Progenitor cell of endocrine pancreas (in vitro differentiated cells): ENCODE measurements around the gene FBXW5. TPM values are rescaled to one million over a fixed set of nuclear protein-coding genes. Genes with fewer than 3 reads are reported as not detected.
A peak's percentile ranks its signal among the peaks of the same experiment; 100 is the strongest.

Experiments
- DNase-seq: peaks from one replicate; pipeline ENCODE4 v3.0.0; 2021; ENCODE audit warnings: low spot score; ENCODE audit not compliant: unreplicated experiment
- H3K27ac Mint-ChIP-seq: 2 replicates; pipeline ENCODE4 v1.8.0; 2021; ENCODE audit warnings: mild to moderate bottlenecking, moderate library complexity, mixed read lengths
- H3K27me3 Mint-ChIP-seq: 2 replicates; pipeline ENCODE4 v1.8.0; 2021; ENCODE audit warnings: mixed read lengths
- H3K36me3 Mint-ChIP-seq: 2 replicates; pipeline ENCODE4 v1.8.0; 2022; ENCODE audit warnings: mixed read lengths; ENCODE audit not compliant: insufficient read depth
- H3K4me1 Mint-ChIP-seq: 2 replicates; pipeline ENCODE4 v1.8.0; 2021; ENCODE audit warnings: low read depth, mixed read lengths
- H3K4me3 Mint-ChIP-seq: 2 replicates; pipeline ENCODE4 v1.8.0; 2021; ENCODE audit warnings: low read depth, mild to moderate bottlenecking, moderate library complexity, mixed read lengths
- H3K9me3 Mint-ChIP-seq: 2 replicates; pipeline ENCODE4 v1.8.0; 2021; ENCODE audit warnings: low read depth, mixed read lengths
- total RNA-seq: library from RNA; stranded (reverse); gene quantifications from 2 replicates; pipeline ENCODE4 v1.2.1, GENCODE V29; 2021
- TF ChIP-seq, protein P1 (sequence below): fragments of 200-600 bp; sonication (generic); IDR thresholded peaks from one replicate; pipeline ENCODE4 v1.5.0; 2021; ENCODE audit warnings: antibody characterized with exemption, mild to moderate bottlenecking; ENCODE audit not compliant: unreplicated experiment

FBXW5 gene
- total RNA-seq, 1 donor from 2014 or later: 77.3 TPM

GRCh38 chr9:136988872-136989271 is 44.3 kb upstream of the FBXW5 start:
- Mint-ChIP-seq H3K27ac (peak overlapping the region; percentile 86), H3K9me3 (no peaks in the 10 kb centered on the region), H3K27me3 (peaks cover 5% of the 10 kb centered on the region), H3K36me3 (no peaks in the 10 kb centered on the region), H3K4me3 (no peak overlapping the region), H3K4me1 (peaks cover 9% of the 10 kb centered on the region)
- no peak for DNase-seq
- TF ChIP-seq, protein P1, sequence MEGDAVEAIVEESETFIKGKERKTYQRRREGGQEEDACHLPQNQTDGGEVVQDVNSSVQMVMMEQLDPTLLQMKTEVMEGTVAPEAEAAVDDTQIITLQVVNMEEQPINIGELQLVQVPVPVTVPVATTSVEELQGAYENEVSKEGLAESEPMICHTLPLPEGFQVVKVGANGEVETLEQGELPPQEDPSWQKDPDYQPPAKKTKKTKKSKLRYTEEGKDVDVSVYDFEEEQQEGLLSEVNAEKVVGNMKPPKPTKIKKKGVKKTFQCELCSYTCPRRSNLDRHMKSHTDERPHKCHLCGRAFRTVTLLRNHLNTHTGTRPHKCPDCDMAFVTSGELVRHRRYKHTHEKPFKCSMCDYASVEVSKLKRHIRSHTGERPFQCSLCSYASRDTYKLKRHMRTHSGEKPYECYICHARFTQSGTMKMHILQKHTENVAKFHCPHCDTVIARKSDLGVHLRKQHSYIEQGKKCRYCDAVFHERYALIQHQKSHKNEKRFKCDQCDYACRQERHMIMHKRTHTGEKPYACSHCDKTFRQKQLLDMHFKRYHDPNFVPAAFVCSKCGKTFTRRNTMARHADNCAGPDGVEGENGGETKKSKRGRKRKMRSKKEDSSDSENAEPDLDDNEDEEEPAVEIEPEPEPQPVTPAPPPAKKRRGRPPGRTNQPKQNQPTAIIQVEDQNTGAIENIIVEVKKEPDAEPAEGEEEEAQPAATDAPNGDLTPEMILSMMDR: no peak

DNA sequence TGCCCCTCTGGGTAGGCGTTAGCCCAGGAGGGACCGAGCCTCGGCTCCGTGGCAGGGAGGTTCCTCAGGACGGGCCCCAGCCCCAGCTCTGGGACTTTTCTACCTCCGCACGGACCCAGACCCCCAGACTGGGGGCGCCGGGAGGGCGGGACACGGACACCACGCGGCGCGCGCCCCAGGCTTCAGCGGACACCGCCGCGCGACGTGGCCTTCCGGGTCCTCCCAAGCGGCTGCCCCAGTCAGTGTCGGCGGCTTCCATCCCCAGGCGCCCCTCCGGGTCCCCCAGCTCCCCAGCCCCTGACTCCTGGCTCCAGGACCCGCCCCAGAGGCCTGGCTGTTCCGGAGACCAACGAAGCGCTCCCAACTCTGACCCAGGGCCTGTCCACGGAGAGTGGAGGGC is 41.3 kb upstream of the FBXW5 start:
- no peak for DNase-seq
- TF ChIP-seq, protein P1: no peak
- no peak overlapping the region for H3K27ac Mint-ChIP-seq
- H3K4me1 Mint-ChIP-seq: peaks cover 9% of the 10 kb centered on the region
- no peaks in the 10 kb centered on the region for H3K9me3 Mint-ChIP-seq
- peaks cover 8% of the 10 kb centered on the region for H3K27me3 Mint-ChIP-seq
- H3K36me3 Mint-ChIP-seq: no peaks in the 10 kb centered on the region
- no peak overlapping the region for H3K4me3 Mint-ChIP-seq

- Mint-ChIP-seq H3K27ac (no peak overlapping the region), H3K27me3 (peaks cover 13% of the 10 kb centered on the region), H3K9me3 (no peaks in the 10 kb centered on the region), H3K4me1 (peaks cover 9% of the 10 kb centered on the region), H3K36me3 (no peaks in the 10 kb centered on the region), H3K4me3 (no peak overlapping the region)
- no peak for DNase-seq
- TF ChIP-seq, protein P1: no peak
These were observed 40.6 kb upstream of the FBXW5 start for GRCh38 chr9:136985027-136985602.

DNA sequence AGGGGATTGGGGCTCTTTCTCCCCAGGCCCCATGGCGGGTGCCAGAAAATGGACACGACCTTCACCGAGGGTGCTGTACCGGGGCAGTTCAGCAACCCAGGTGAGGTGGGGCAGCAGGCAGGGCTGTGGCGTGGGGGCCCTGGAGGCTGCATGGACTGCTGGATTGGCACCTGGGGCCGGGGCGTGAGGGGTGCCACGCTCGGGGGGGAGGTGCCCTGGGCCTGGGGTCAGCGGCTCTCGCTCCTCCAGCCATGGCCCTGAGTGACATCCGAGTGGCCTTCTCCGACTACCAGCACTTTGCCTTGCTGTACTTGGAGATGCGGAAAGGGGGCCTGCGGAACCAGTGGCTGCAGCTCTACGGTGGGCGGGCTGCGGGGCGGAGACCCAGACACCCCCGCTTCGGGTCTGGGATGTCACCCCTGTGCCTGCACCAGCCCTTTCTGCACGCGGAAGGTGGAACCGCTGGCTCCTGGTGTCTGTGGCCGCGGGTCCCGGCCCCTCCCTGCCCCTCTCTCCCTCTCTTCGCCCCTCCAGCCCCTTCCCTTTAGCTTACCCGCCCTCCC is 40.0 kb upstream of the FBXW5 start:
- Mint-ChIP-seq H3K27ac (no peak overlapping the region), H3K4me3 (no peak overlapping the region), H3K27me3 (peaks cover 13% of the 10 kb centered on the region), H3K9me3 (no peaks in the 10 kb centered on the region), H3K36me3 (no peaks in the 10 kb centered on the region), H3K4me1 (peaks cover 6% of the 10 kb centered on the region)
- DNase-seq: no peak
- TF ChIP-seq, protein P1: no peak

- H3K27ac Mint-ChIP-seq: no peak overlapping the region
- H3K36me3 Mint-ChIP-seq: no peaks in the 10 kb centered on the region
- H3K27me3 Mint-ChIP-seq: peaks cover 13% of the 10 kb centered on the region
- no peak overlapping the region for H3K4me3 Mint-ChIP-seq
- no peaks in the 10 kb centered on the region for H3K4me1 Mint-ChIP-seq
- DNase-seq: no peak
- TF ChIP-seq, protein P1: no peak
- H3K9me3 Mint-ChIP-seq: no peaks in the 10 kb centered on the region
These were observed 39.2 kb upstream of the FBXW5 start for GRCh38 chr9:136983656-136984314.
